SK-N-SH treated with all-trans-retinoic acid at 6 μM for 48 hours (cell line): ENCODE results near the gene ZNF680.

Source experiments
- CREB5 ChIP-seq: fragments of 250-450 bp; sonication (Bioruptor Pico); IDR thresholded peaks from 2 replicates; pipeline ENCODE4 v1.5.1; 2020; ENCODE audit warnings: low read depth, mild to moderate bottlenecking, moderate library complexity
- ISL1 ChIP-seq: fragments of 250-450 bp; sonication (Bioruptor Pico); IDR thresholded peaks from 2 replicates; pipeline ENCODE4 v2.1.2; 2022; ENCODE audit warnings: mild to moderate bottlenecking, moderate library complexity
- ZC3H10 ChIP-seq: fragments of 250-450 bp; sonication (Bioruptor Pico); IDR thresholded peaks from 2 replicates; pipeline ENCODE4 v1.5.1; 2021; ENCODE audit warnings: mild to moderate bottlenecking, moderate library complexity
- ZFP3 ChIP-seq: fragments of 250-450 bp; sonication (Bioruptor Pico); IDR thresholded peaks from 2 replicates; pipeline ENCODE4 v1.5.0; 2020; ENCODE audit warnings: mild to moderate bottlenecking, moderate library complexity
- TF ChIP-seq, protein P1 (sequence below): fragments of 250-450 bp; sonication (Bioruptor Pico); IDR thresholded peaks from 2 replicates; pipeline ENCODE4 v1.8.0; 2020; ENCODE audit warnings: mild to moderate bottlenecking, moderate library complexity, borderline replicate concordance

DNA sequence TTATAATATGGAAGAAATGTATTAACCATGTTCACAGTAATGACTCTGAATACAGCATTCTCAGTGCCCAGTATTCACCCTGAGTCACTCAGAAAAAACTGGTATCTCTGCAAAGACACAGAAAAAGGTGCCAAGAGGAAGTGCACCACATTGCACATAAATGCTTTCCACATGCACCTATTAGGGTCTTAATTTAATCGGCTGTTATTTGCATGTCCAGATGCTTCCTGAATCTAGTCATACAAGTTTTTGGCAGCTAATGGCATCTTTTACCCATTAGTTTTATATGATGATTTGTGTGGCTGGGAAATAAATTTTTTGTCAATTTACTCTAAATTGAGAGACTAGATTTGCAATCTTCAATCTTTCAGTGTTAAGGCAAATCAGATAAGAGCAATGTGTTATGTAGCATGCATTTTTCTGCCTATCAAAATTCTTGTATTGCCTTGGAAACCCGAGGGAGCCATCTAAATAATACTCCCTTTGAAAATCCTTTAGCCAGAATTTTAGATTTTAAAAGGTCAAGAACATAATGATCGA is 58.2 kb downstream of the ZNF680 start:
- no peak for TF ChIP-seq ZFP3 (CRISPR knock-in tag)
- TF ChIP-seq ZC3H10: no peak
- no peak for TF ChIP-seq ISL1 (CRISPR knock-in tag)
- no peak for TF ChIP-seq CREB5 (CRISPR knock-in tag)
- TF ChIP-seq, protein P1, sequence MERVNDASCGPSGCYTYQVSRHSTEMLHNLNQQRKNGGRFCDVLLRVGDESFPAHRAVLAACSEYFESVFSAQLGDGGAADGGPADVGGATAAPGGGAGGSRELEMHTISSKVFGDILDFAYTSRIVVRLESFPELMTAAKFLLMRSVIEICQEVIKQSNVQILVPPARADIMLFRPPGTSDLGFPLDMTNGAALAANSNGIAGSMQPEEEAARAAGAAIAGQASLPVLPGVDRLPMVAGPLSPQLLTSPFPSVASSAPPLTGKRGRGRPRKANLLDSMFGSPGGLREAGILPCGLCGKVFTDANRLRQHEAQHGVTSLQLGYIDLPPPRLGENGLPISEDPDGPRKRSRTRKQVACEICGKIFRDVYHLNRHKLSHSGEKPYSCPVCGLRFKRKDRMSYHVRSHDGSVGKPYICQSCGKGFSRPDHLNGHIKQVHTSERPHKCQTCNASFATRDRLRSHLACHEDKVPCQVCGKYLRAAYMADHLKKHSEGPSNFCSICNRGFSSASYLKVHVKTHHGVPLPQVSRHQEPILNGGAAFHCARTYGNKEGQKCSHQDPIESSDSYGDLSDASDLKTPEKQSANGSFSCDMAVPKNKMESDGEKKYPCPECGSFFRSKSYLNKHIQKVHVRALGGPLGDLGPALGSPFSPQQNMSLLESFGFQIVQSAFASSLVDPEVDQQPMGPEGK: no peak
